ENCODE results near the gene TRIM26.

TRIM26 gene

DNA sequence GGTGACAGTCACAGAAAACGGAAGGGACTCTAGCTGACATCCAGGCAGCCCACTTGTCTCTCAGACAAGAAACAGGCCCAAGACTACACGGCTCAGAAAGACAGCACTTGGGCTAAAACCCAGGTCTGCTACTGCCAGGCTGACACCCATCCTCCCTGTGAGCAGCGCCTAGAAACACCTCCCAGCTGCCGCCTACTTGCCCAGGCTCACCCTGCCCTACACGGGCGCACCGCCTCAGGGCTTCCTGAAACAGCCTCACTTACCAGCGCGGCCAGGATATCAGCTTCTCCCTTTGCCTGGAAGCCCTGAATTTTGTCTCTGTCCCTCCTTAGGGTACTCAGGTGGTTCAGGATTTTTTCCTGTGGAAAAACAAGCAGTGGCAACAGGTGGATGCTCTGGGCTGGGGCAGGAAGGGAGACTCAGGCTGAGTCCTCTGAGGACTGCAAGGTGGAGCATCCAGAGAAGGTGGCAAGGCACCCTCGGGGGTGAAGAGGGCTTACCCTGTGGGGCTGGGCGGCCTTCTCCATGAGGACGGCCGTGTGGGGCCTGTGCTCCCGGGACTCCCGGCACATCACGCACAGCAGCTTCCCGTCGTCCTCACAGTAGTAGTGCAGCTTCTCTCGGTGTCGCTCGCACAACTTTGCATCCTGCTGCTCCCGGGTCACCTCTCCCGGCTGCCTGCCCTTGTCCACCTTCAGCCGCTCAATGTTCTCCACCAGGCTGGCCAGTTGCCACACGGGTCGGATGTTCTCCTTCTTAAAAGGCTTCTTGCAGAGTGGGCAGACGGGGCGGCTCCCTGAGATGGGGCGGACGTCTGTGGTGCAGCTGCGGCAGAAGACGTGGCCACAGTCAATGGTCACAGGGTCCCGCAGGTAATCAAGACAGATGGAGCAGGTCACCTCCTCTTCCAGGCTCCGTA is 14.8 kb downstream of the TRIM26 start:
- TF ChIP-seq, protein P1, sequence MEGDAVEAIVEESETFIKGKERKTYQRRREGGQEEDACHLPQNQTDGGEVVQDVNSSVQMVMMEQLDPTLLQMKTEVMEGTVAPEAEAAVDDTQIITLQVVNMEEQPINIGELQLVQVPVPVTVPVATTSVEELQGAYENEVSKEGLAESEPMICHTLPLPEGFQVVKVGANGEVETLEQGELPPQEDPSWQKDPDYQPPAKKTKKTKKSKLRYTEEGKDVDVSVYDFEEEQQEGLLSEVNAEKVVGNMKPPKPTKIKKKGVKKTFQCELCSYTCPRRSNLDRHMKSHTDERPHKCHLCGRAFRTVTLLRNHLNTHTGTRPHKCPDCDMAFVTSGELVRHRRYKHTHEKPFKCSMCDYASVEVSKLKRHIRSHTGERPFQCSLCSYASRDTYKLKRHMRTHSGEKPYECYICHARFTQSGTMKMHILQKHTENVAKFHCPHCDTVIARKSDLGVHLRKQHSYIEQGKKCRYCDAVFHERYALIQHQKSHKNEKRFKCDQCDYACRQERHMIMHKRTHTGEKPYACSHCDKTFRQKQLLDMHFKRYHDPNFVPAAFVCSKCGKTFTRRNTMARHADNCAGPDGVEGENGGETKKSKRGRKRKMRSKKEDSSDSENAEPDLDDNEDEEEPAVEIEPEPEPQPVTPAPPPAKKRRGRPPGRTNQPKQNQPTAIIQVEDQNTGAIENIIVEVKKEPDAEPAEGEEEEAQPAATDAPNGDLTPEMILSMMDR (IDR thresholded peaks at IDR 0.05; ENCODE audit: borderline replicate concordance, control extremely low read depth, extremely low read depth, insufficient read depth, missing control alignments) = no peak
- in situ Hi-C loops (cut with MboI; ENCODE audit: low sequenced_read_pairs, unreplicated experiment) = no loop called here
- DNase-seq (ENCODE audit: low spot score) = no peak

DNA sequence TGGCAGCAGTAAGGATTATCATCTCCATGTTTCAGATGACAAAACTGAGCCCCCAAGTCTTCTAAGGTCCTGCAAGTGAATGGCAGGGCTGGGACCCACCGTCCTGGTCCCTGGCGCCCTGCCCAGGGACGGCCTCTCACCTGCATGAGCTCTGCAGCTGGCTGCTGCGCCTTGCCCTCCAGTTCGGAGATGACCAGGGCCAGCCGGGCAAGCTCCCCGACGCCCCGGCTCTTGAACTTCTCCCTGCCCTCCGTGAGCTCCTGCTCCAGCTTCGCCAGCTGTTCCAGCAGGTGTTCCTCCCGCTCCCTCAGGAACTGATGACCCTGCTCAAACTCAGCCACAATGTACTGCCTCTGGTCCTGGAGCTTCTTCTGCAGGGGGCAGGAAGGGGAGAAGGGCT is 16.8 kb downstream of the TRIM26 start:
- TF ChIP-seq, protein P1 (IDR thresholded peaks at IDR 0.05; ENCODE audit: borderline replicate concordance, control extremely low read depth, extremely low read depth, insufficient read depth, missing control alignments) = no peak
- in situ Hi-C loops (cut with MboI; ENCODE audit: low sequenced_read_pairs, unreplicated experiment) = no loop called here
- no peak for DNase-seq (ENCODE audit: low spot score)

DNA sequence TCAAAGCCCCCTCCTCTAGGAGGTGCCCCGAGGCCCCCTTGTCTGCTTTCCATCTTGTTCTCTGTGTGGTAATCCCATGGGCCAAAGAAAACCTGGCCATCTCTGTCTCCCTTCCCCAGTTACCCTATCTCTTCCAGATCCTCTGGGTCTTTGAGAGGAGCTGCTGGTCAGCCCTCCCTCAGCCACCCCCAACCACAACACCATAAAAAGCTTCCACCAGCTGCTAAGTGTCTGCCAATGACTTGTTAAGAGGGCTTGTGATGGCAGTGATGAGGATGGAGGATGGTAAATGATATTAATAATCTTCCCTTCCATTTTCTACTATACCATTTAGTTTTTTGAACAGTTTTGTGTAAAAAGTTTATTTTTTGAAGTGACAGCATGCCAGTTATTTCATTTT is 17.3 kb downstream of the TRIM26 start:
- in situ Hi-C loops (cut with MboI; ENCODE audit: low sequenced_read_pairs, unreplicated experiment) = no loop called here

DNA sequence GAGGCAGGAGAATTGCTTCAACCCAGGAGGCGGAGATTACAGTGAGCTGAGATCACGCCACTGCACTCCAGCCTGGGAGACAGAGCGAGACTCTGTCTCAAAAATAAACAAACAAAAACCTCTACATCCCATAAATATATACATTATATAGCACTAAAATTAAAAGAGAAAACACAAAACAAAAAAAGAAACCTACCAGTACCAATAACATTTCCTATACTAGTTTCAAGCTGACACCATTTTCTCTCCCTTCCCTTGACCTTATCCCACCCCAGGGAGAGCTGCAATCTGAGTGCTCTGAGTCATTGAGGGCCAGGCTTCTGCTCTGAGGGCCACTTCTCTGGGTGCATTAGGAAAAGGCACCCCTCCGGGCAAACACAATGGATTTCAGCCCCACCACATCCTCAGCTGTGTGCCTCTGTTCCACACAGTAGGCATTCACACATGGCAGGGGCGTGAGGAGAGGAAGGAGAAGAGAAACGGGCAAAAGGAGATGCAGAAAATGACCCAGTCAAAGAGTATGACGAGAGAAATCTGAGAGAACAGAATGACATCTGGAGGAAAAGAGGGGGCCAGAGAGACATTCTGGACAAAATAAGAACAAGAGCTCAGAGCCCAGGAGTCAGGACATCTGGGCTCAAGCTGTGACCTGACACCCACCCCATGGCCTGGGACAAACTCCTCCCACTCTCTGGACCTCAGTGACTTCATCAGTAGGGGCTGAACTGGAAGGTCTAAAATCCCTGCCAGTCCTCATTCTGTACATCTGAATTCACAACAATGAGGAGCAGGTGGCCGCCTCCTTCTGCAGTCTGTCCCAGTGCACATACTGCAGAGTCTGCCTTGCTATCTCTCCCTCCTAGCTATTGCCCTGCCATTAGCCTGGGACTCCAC is 18.2 kb downstream of the TRIM26 start:
- in situ Hi-C loops (cut with MboI; ENCODE audit: low sequenced_read_pairs, unreplicated experiment) = no loop called here

More for the DNA sequence above, 17.3 kb downstream of the TRIM26 start:
- TF ChIP-seq, protein P1 (IDR thresholded peaks at IDR 0.05; ENCODE audit: borderline replicate concordance, control extremely low read depth, extremely low read depth, insufficient read depth, missing control alignments) = no peak
- no peak for DNase-seq (ENCODE audit: low spot score)

DNA sequence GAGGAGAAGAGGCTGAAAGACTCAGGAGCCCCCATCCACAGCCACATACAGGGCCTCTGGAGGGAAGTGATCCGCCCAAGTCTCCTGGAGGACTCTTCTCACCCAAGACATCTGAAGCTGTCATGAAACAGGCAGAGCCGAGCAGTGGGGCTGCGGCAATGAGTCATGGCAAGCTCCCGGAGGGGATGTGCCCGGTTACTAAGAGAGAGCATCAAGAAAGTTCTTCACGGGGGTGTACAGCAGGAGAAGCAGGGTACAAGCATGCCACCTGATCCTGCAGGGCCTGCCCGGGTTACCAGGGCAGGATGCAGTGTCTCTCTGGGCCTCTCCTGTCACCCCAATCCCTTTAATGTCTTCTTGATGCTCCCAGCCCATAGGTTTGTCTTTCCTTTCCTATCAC is 21.1 kb downstream of the TRIM26 start:
- DNase-seq (ENCODE audit: low spot score) = no peak
- TF ChIP-seq, protein P1 (IDR thresholded peaks at IDR 0.05; ENCODE audit: borderline replicate concordance, control extremely low read depth, extremely low read depth, insufficient read depth, missing control alignments) = no peak
- in situ Hi-C loops (cut with MboI; ENCODE audit: low sequenced_read_pairs, unreplicated experiment) = no loop called here

More for the DNA sequence above, 18.2 kb downstream of the TRIM26 start:
- no peak for DNase-seq (ENCODE audit: low spot score)
- TF ChIP-seq, protein P1 (IDR thresholded peaks at IDR 0.05; ENCODE audit: borderline replicate concordance, control extremely low read depth, extremely low read depth, insufficient read depth, missing control alignments) = no peak

DNA sequence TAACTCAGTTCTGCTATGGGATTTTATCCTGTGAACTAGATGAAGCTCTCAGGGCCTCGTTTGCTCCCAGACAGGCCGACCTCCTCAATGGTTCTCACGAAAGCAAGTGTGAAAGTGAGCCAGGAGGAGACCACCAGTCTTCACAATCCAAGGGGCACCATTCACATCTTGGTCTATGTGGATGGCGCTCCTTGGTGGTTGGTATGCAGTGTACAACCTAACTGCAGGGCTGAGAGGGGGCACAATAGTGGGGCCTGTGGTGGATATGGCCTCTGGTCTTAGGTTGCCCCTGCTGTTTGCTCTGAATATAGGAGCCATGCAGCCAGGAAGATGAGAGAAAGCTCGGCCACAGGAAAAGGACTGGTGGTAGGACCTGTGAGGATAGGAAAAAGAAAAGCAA is 24.7 kb downstream of the TRIM26 start:
- DNase-seq (ENCODE audit: low spot score) = no peak
- TF ChIP-seq, protein P1 (IDR thresholded peaks at IDR 0.05; ENCODE audit: borderline replicate concordance, control extremely low read depth, extremely low read depth, insufficient read depth, missing control alignments) = no peak
- in situ Hi-C loops (cut with MboI; ENCODE audit: low sequenced_read_pairs, unreplicated experiment) = no loop called here
